A172 (cell line): ENCODE results near the gene MAGI1. TPM values are rescaled to one million over a fixed set of nuclear protein-coding genes. Genes with fewer than 3 reads are reported as not detected.
A peak's percentile ranks its signal among the peaks of the same experiment; 100 is the strongest.

Experiments
- DNase-seq: peaks from one replicate; pipeline ENCODE4 v3.0.0-alpha.2; 2015; ENCODE audit warnings: low spot score
- total RNA-seq: library from RNA; depleted of rRNA; stranded (reverse); fragments of >200 nt; shearing (Covaris generic); gene quantifications from 2 replicates; pipeline ENCODE4 v1.2.3, GENCODE V29; 2014

The MAGI1 gene
- total RNA-seq, 1 experiment from 2014 or later = 4.7 TPM

DNA sequence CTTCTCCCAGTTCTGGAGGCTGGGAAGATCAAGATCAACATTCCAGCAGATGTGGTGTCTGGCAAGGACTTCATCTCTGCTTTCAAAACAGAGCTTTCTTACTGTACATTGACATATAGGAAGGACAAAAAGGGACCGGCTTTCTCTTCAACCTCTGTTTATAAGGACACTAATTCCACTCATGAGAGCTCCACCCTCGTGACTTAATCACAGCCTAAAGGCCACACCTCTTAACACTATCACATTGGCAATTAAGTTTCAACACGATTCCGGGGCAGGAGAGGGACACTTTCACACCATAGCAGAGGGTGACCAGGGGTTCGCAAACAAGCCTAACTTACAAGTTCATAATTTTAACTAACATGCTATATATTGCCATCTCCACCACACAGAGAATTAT is 231.5 kb downstream of the MAGI1 start:
- DNase-seq = no peak

- no peak for DNase-seq
Measured at GRCh38 chr3:65806600-65806999, 232.1 kb downstream of the MAGI1 start.

DNA sequence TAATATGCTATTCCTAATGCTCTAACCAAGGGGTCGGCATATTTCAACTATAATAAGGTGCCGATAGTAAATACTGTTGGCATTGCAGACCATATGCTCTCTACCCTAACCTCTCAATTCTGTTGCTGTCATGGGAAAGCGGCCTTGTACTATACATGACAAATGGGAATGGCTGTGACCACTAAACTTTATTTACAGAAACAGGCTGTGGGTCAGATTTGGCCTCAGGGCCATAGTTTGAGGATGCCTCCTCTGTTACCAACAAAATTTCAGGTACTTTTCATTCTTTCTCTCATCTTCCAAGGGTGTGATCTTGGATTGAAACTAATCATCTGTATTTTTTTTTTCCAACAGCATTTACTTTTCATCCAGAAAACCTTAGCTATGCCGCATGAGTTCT is 242.0 kb downstream of the MAGI1 start:
- DNase-seq = no peak

GRCh38 chr3:65795166-65795565 is 243.6 kb downstream of the MAGI1 start:
- DNase-seq = no peak

DNA sequence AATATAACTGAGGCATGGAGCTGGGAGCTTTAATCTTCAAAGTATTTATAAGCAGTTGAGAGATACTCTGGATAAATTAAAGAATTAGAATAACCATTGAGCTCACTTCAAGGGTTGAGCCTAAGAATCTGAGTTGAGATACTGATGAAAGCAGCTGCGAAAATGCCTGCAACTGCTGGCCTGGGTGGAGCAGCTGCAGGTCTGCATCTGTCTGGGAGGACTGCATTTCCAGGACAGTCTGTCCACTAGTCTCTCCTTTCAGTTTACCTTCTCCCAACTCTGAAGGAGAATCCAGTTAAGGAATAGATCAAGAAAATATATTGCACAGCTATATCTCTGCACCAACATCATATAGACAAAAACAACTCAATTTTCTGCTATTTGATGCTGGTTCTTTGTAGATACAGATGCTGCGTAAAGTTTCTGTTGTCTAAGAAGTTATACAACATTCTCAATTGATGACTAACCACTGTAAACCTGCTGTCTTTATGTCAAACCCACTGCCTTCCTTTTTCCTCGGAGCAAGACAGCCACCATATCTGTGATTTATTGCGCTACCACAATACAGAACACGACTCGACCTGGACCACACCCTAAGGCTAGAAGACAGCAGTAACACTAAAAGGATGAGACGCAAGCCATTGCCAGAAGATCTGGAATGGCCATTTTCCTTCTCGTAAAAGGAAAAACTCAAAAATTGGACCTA is 245.1 kb downstream of the MAGI1 start:
- peak; percentile 62 for DNase-seq

DNA sequence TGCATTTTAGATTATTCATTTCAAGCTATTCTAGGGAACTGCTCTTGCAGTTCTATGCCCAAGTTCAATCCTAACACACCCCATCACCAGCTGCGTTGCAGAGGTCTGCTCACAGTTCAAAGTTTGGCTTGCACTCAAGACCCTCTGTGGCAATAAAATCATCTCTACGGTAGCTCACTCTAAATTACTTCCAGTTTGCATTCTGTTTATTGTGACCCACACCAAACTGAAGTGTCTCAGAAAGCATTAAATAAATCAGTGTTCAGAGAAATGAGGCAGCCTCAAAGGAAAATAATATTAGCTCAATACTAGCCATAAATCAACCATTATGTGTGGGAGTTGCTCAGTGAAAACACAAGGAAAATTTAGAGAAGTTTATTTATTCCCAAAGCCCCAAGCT is 250.3 kb downstream of the MAGI1 start:
- DNase-seq = no peak

DNA sequence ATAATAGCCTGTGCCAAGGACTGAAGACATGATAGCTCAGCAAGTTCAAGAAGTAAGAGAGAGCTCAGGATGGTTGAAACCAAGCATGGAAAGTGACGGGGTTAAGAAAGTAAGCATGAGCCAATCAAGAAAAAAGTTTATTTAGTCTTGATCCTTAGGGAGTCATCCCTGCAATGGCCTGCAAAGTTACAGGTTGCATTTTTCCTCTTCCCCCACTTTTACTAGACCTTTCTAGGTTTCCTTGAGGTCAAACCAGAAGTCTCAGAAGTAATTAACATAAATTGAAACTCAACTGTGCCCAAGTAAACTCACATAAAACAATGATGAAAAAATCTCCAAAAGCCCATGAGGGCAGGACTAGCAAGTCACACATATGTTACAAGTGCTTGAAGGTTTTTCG is 250.9 kb downstream of the MAGI1 start:
- DNase-seq = no peak

DNA sequence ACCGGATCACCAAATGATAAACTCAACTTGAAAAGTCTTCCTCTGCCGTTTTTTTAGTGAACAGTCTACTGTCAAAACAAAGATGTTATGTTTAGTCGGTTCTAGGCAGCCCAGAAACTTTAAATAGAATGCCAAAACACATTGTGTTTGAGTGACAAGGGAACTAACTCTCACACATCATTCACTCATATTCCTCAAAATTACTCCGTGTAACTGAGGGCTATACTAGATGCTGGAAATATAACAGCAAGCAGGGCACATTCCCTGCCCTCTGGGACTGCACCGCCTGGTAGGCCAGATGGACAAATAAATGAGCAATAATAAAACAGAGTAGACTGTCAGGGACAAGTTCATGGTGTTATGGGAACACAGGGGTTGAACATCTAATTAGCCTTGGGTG is 251.4 kb downstream of the MAGI1 start:
- DNase-seq = no peak

DNA sequence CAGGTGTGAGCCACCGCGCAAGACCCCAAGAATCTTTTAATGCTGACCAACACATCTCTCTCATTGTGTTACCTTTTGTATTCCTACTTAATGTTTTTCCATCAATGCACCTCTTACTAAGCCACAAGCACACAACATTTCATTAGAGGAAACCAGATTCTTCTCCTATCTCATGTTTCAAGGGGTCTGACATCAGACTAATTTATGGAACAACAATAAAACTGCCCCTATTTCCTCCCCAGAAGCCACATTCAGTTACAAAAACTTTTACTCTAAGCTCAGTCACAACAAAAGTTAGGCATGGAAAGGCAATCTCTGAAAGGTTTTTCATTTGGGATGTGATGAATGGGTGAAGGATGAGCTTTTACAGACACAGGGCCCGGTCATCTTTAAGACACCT is 251.8 kb downstream of the MAGI1 start:
- DNase-seq = no peak

DNA sequence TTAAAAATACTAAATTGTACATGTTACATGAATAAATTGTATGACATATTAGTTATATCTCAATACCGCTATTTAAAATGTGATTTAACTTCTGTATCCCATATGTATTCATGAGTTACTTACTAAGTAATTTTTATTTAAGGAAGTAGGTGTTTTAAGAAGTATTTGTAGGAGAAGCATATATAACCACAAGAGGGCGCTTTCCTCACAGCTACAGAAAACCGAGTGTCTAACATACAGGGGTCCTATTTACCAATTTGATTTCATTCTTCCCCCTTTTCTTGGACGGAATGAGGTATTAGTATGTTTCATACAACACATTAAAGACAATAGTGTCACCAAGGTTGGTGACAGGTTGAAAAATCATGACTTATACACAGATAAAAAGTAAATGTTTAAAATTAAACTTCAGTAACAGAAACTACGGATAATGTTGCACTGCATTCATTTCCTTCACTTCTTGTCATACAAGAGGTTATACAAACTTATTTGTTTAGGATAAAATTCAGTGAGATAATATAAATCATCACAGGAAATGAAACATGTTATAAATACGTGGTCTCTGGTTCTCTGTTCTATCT is 253.6 kb downstream of the MAGI1 start:
- DNase-seq = peak; percentile 44

DNA sequence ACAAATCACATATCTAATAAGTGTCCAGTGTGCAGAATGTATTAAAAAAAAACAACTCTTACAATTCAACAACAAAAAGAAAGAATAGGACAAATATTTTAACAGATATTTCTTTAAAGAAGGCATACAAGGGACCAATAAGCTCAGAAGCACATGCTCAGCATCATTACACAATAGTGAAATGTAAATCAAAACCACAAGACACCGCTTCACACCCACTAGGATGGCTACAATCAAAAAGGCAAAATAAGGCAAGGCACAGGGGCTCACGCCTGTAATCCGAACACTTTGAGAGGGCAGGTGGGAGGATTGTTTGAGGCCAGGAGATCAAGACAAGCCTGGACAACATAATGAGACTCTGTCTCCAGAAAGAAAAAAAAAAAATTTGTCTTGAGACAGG is 255.6 kb downstream of the MAGI1 start:
- DNase-seq = no peak

GRCh38 chr3:65781594-65781993 is 257.1 kb downstream of the MAGI1 start:
- no peak for DNase-seq

DNA sequence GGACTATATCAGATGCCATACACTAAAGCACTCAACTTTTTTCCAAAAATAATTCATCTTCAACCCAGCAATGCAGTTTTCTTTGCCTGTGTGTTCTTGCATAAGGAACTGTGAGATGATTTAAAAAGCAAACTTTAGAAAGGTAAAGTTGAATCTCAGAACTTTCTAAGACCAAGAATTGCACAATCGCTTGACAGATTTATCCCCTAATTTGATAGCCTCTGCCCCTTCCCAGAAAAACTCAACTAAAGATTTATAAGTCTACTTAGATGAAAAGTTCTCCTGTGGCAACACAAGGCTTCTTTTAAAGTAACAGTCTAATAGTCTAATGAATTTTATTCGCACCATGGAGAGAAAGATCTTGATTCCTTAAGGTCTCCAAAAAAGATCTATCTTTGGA is 259.3 kb downstream of the MAGI1 start:
- DNase-seq = no peak

DNA sequence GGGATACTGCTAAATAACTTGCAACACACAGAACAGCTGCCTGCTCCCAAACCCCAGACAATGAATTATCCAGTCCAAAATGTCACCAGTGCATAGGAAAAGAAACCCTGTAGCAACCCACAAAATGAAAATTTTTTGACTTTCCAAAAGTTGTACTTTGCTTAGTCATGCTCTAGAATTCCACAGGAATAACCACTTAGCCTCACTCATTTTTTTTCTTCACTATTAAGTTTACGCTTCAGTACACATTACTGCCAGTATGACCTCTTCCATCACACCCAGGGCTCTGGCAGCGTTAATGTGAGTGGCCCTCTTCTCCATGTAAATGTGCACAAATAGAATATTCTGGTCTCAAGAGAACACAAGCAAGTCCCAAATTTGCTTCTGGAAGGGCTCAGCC is 259.8 kb downstream of the MAGI1 start:
- DNase-seq = no peak

GRCh38 chr3:65777050-65777449 is 261.7 kb downstream of the MAGI1 start:
- DNase-seq = no peak

- DNase-seq = no peak
Measured at GRCh38 chr3:65776494-65776893, 262.2 kb downstream of the MAGI1 start.

DNA sequence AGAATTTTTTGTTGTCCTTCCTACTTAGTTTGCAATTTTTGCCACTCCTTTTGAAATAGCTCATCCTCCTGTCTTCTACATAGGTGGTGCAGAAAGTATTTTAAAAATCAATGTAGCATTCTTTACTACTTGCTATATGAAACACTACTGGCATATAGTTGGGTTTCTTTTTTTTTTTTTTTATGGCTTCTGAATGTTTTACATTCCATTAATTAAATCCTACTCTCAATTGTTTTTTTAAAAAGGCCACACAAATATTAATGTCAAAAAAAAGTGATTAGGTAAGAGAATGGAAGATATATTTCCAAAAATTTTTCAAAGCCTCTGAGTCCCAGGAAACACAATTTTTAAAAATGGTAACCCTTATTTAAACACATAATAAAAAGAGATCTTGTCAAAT is 262.6 kb downstream of the MAGI1 start:
- no peak for DNase-seq

DNA sequence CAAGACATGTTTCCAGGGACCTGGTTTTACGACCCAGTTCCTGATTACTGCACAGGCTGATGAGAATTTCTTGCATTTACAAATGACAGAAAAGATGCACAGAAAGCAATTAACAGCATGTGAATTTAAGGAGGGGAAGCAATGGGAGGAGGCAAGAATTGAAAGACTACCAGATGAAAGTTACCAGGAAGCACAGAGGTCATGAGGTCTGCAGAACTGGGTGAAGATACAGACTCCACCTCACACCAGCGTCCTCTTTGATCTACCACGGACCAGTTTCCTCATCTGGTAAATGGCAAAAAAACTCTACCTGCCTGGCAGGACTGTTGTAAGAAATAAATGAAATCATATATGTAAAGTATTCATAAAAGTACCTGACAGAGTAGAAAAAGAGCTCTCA is 266.0 kb downstream of the MAGI1 start:
- no peak for DNase-seq

- DNase-seq = no peak
Measured at GRCh38 chr3:65767551-65767950, 271.2 kb downstream of the MAGI1 start.

DNA sequence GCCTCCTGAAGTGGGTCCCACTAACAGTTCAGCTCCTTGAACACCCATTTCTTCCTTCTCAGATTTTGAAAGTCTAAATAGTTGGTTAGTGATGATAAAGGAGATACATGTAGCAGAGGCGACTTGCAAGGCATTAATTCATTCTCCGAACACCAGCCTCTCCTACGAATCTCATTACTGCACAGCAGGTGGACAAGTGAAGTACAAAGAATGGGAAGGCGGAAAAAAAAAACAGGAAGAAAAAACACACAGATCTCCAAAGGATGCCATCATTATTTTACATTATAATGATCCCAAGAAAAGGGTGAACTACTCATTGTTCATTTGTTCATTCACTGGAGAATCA is 276.5 kb downstream of the MAGI1 start:
- no peak for DNase-seq

- no peak for DNase-seq
Measured at GRCh38 chr3:65761446-65762234, 277.1 kb downstream of the MAGI1 start.

DNA sequence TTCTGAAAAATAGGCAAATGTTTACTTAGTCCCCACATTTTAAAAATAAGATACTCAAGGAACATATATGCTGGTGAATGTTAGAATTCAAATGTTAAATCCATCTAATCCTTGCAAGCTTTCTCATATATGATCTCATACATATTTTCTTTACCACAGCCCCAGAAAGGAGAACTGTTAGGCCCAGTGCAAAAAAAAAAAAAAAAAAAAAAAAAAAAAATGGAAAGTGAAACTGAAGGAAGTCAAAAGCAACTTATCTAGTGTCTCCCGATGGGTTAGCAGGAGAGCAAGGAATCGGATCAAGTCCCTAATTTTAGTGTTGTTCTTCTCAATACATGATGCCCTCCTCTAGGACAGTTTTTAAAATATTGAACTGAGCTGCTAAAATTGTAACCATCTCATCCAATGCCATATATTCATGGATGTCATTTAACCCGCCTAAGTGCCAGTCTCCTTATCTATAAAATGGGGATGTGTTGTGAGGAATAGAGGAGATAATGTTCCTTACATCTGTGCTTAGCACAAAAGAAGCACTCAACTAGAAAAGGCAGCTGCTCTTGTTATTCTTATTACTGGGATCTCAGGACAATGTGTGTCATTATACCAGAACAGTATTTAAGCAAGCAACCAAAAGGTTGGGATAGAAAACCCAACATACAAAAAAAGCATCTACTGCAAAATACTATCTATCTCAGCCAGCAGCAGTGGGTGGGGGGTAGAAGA is 279.7 kb downstream of the MAGI1 start:
- DNase-seq = no peak

GRCh38 chr3:65758438-65758837 is 280.3 kb downstream of the MAGI1 start:
- DNase-seq = no peak
